K562 (cell line): ENCODE data around the gene ZNF296. TPM values are rescaled to one million over a fixed set of nuclear protein-coding genes. Genes with fewer than 3 reads are reported as not detected.

Source experiments
- DIDO1 ChIP-seq: fragments of 450-650 bp; IDR thresholded peaks from 2 replicates; pipeline ENCODE4 v1.6.1; 2016; ENCODE audit warnings: low read depth, missing biosample characterization, missing genetic modification characterization
- FOXM1 ChIP-seq, 2 experiments: fragments of 450-650 bp in 1 of 2; sonication (generic) in 1 of 2; formaldehyde crosslinking in 1 of 2; IDR thresholded peaks; 2 replicates each; pipeline versions ENCODE4 v1.6.1 to v1.9.0; 2017 to 2022; ENCODE audit warnings: low read depth in 2 of 2, mild to moderate bottlenecking in 2 of 2, missing genetic modification reagents in 1 of 2, moderate library complexity in 1 of 2
- KDM2B ChIP-seq: fragments of 250-450 bp; sonication (Bioruptor Pico); IDR thresholded peaks from 2 replicates; pipeline ENCODE4 v1.8.0; 2021; ENCODE audit warnings: mild to moderate bottlenecking, moderate library complexity
- MNT ChIP-seq, 2 experiments: fragments of 450-650 bp; conservative IDR thresholded peaks; 2 replicates each; pipeline ENCODE4 v1.6.1; 2017; ENCODE audit warnings: mild to moderate bottlenecking in 2 of 2, moderate library complexity in 2 of 2
- POLR2H ChIP-seq: IDR thresholded peaks from 2 replicates; pipeline ENCODE4 v1.6.1; 2016; ENCODE audit warnings: missing genetic modification characterization, low read depth, mild to moderate bottlenecking, control low read depth, missing compliant biosample characterization, moderate library complexity
- RNF2 ChIP-seq: sonication (generic); IDR thresholded peaks from 2 replicates; pipeline ENCODE4 v1.6.1; 2016
- TCF7L2 ChIP-seq: fragments of 150-350 bp; IDR thresholded peaks from 2 replicates; pipeline ENCODE4 v1.6.1; 2016; ENCODE audit warnings: low read depth, mild to moderate bottlenecking, low read length, moderate library complexity
- TRIM25 ChIP-seq: fragments of 450-650 bp; IDR thresholded peaks from 2 replicates; pipeline ENCODE4 v1.7.0; 2016; ENCODE audit warnings: borderline replicate concordance
- ZFP36 ChIP-seq: fragments of 150-350 bp; IDR thresholded peaks from 2 replicates; pipeline ENCODE4 v1.6.1; 2018; ENCODE audit warnings: low read length, low read depth; ENCODE audit not compliant: partially characterized antibody
- ZNF124 ChIP-seq: sonication (generic); formaldehyde crosslinking; IDR thresholded peaks from 2 replicates; pipeline ENCODE4 v1.8.1; 2022; ENCODE audit warnings: missing genetic modification reagents
- ZNF431 ChIP-seq: sonication (generic); formaldehyde crosslinking; IDR thresholded peaks from 2 replicates; pipeline ENCODE4 v1.8.0; 2022; ENCODE audit warnings: mild to moderate bottlenecking, missing genetic modification reagents
- polyA plus RNA-seq, 8 experiments: library from polyadenylated mRNA; depleted of rRNA in 4 of 8; stranded (reverse) in 5 of 8; unstranded in 3 of 8; fragments of >200 nt; fragmentation: Nextera tagmentation in 2 of 8; fragmentation: Illumina TruSeq in 1 of 8; extraction: Ambion mirVana in 2 of 8; extraction: Trizol in 1 of 8; gene quantifications; 2 replicates each; pipeline versions ENCODE4 v1.2.1 to v1.2.3, GENCODE V29; 2011 to 2014; ENCODE audit warnings: inconsistent platforms in 1 of 8, missing spikeins in 1 of 8
- total RNA-seq, 7 experiments: library from RNA; depleted of rRNA in 6 of 7; stranded (reverse); fragments of >200 nt in 6 of 7; fragmentation: Illumina TruSeq in 2 of 7; extraction: Trizol in 2 of 7; gene quantifications; 2 replicates each; pipeline versions ENCODE4 v1.2.1 to v1.2.3, GENCODE V29; 2011 to 2021; ENCODE audit warnings: low replicate concordance in 1 of 7
- TF ChIP-seq, protein P1 (sequence below): fragments of 250-450 bp; sonication (Bioruptor Pico); IDR thresholded peaks from 2 replicates; pipeline ENCODE4 v1.9.0; 2021; ENCODE audit warnings: mild to moderate bottlenecking
- TF ChIP-seq, protein P2 (sequence below), 2 experiments: fragments of 200-800 bp in 1 of 2; sonication (Bioruptor generic) in 1 of 2; sonication (generic) in 1 of 2; formaldehyde crosslinking in 1 of 2; IDR thresholded peaks in 1 of 2; conservative IDR thresholded peaks in 1 of 2; 2 replicates each; pipeline versions ENCODE4 v1.5.0 to v1.6.1; 2016 to 2020; ENCODE audit warnings: missing compliant biosample characterization in 1 of 2, missing genetic modification characterization in 1 of 2, missing genetic modification reagents in 1 of 2
- TF ChIP-seq, protein P3 (sequence below): sonication (generic); formaldehyde crosslinking; IDR thresholded peaks from 2 replicates; pipeline ENCODE4 v1.9.0; 2022; ENCODE audit warnings: mild to moderate bottlenecking, missing genetic modification reagents
- TF ChIP-seq, protein P4 (sequence below): fragments of 450-650 bp; IDR thresholded peaks from 2 replicates; pipeline ENCODE4 v1.7.1; 2018; ENCODE audit warnings: mild to moderate bottlenecking, low read depth; ENCODE audit not compliant: partially characterized antibody

Gene ZNF296
- total and polyA plus RNA-seq, 9 of the 15 experiments (the other 6 are each of a cell fraction or from before 2014, with no cell fraction given): 0.03 to 8.8 (median 0.47) TPM; not detected in 1

DNA sequence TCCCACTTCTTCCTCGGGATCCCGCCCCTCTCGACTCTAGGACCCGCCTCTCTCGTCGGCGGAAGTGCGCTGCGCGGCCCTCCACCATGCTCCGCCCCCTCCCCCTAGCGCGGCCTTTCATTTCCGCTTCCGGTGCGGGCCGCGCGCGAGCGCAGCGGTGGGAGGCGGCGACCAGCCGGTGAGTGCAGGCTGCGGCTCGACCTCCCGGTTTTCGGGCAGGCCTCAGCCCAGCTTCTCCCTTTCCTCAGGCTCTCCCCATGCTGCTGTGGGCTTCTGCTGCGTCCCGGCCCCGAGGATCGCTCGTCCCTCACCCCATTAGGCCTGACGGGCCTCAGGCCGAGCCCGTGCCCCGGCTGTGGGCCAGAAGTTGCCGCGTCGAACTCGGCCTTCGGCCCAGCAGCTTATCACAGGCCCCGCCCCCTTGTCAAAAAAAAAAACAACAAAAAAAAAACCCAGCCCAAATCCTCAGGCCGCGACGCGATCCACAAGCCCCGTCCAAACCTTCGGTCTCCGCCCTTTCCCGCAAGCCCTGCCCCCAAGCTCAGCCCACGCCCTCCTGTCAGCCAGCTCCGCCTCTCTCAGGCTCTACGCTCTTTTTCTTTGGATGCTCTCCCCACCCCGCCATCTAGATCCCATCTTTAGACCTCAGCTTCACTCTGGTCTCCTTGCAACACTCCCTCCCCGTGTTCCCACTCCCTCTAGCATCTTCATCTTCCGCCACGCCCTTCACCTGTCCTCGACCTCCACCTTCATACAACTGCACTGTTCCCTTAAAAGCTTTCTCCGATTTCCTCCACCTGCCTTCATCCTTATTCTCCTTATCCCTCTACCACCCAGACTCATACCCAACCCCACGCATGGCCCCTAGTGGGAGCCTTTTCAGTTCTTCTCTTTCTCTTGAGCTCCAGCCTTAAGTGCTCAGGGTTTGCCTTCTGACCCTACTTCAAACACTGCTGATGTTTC, 37.1 kb downstream of the ZNF296 start, which contains the start of gene CLASRP (continued):
- TF ChIP-seq, protein P1, sequence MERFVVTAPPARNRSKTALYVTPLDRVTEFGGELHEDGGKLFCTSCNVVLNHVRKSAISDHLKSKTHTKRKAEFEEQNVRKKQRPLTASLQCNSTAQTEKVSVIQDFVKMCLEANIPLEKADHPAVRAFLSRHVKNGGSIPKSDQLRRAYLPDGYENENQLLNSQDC (CRISPR knock-in tag): no peak
- TF ChIP-seq KDM2B (CRISPR knock-in tag): 0 out of 2 replicates have a peak, but pooled peaks have one; percentile 77
- TF ChIP-seq MNT (conservative IDR thresholded peaks at IDR 0.05): peak; percentile 88 to 93
- no peak for TF ChIP-seq ZNF124
- no peak for TF ChIP-seq RNF2
- TF ChIP-seq, protein P2, sequence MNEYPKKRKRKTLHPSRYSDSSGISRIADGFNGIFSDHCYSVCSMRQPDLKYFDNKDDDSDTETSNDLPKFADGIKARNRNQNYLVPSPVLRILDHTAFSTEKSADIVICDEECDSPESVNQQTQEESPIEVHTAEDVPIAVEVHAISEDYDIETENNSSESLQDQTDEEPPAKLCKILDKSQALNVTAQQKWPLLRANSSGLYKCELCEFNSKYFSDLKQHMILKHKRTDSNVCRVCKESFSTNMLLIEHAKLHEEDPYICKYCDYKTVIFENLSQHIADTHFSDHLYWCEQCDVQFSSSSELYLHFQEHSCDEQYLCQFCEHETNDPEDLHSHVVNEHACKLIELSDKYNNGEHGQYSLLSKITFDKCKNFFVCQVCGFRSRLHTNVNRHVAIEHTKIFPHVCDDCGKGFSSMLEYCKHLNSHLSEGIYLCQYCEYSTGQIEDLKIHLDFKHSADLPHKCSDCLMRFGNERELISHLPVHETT (CRISPR knock-in tag; conservative IDR thresholded peaks at IDR 0.05 in 1 of 2, IDR thresholded peaks at IDR 0.05 in 1 of 2): peak in 1 of 2 experiments; percentile 85; a peak in 2 of 4 replicates
- no peak for TF ChIP-seq FOXM1 (IDR thresholded peaks at IDR 0.05; ENCODE audit: low read depth)
- TF ChIP-seq FOXM1 (CRISPR knock-in tag; IDR thresholded peaks at IDR 0.05; ENCODE audit: low read depth): 0 out of 2 replicates have a peak, but pooled peaks have one; percentile 60
- TF ChIP-seq TRIM25: 0 out of 2 replicates have a peak, but pooled peaks have one; percentile 73
- no peak for TF ChIP-seq ZFP36
- TF ChIP-seq, protein P3, sequence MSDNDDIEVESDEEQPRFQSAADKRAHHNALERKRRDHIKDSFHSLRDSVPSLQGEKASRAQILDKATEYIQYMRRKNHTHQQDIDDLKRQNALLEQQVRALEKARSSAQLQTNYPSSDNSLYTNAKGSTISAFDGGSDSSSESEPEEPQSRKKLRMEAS (CRISPR knock-in tag): peak; percentile 47
- TF ChIP-seq, protein P4, sequence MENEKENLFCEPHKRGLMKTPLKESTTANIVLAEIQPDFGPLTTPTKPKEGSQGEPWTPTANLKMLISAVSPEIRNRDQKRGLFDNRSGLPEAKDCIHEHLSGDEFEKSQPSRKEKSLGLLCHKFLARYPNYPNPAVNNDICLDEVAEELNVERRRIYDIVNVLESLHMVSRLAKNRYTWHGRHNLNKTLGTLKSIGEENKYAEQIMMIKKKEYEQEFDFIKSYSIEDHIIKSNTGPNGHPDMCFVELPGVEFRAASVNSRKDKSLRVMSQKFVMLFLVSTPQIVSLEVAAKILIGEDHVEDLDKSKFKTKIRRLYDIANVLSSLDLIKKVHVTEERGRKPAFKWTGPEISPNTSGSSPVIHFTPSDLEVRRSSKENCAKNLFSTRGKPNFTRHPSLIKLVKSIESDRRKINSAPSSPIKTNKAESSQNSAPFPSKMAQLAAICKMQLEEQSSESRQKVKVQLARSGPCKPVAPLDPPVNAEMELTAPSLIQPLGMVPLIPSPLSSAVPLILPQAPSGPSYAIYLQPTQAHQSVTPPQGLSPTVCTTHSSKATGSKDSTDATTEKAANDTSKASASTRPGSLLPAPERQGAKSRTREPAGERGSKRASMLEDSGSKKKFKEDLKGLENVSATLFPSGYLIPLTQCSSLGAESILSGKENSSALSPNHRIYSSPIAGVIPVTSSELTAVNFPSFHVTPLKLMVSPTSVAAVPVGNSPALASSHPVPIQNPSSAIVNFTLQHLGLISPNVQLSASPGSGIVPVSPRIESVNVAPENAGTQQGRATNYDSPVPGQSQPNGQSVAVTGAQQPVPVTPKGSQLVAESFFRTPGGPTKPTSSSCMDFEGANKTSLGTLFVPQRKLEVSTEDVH: peak; percentile 87
- no peak for TF ChIP-seq ZNF431 (CRISPR knock-in tag)
- TF ChIP-seq TCF7L2: no peak
- peak; percentile 61; the same call in 1 of the 2 replicates for TF ChIP-seq DIDO1 (tag)
- TF ChIP-seq POLR2H (tag): peak; percentile 81; the same call in 1 of the 2 replicates
